TTC549 (cell line): ENCODE measurements around the gene KPNB1.
"Not testable (repeated sequence)": the region's sequence is repeated elsewhere in the genome, so short reads cannot be mapped to it uniquely, and the experiment has no call there.

Experiments
- FAIRE-seq: peaks from 2 replicates; lab custom pipeline; 2012; peaks lifted over from hg19 to GRCh38; lab: Jason Lieb, UNC

KPNB1 gene

DNA sequence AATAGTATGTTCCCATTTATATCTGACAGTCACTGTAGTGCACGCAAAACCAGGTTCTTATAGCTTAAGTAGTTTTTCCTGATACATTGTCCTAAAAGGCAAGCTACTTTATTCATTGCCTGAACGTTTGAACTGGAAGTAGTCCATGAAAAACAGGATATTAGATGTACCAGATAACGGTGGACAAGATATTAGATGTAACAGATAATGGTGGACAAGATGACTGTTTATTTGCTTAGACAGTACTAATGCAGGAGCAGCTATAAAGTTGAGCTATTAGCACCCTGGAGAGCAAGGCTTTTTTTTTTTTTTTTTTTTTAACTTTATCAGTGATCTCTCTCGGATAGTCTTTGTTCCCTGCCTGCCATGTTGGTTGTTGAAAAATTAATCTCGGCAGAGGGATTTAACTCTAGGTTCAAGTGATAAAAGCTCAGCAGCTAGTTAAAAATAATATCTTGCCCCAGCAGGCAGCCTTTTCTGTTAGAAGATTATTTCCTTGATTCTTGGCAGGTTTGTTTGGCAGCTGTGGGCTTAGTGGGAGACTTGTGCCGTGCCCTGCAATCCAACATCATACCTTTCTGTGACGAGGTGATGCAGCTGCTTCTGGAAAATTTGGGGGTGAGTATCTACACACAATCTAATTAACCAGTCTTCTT lies 26.9 kb downstream of the KPNB1 start:
- FAIRE-seq: no peak

DNA sequence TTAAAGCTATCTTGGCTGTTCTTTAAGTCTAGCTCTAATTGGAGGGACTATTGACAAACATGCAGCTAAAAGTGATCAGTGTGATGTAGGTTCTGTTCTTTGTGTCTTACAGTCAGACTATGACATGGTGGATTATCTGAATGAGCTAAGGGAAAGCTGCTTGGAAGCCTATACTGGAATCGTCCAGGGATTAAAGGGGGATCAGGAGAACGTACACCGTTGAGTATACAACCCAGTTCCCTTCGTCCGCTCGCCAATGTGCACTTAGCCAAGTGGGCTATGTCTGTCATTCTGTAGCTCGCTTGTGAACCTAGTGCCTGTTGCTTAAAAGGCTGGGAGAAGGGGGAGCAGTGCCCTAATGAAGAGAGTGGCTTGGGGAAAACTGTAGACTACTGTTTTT lies 28.5 kb downstream of the KPNB1 start:
- no peak for FAIRE-seq

DNA sequence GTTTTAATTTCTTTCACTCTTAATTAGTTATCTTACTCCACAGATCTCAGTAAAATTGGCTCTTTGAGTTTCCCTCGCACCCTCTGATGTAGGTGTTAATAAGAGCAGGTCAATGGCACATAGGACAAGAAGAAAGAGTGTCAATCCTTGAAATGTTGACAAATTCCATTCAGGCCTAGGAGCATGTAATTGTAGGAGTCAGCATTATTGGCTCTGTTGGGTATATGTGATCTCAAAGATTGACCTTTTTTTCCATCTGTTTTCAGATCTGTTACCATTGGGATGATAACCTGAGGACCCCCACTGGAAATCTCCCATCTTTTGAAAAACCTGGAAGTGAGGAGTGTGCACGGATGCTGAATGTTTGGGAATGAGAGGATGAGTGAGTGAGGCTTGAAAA lies 32.4 kb downstream of the KPNB1 start:
- no peak for FAIRE-seq

GRCh38 chr17:47682727-47683126 lies 33.0 kb downstream of the KPNB1 start:
- FAIRE-seq: not testable (repeated sequence)

GRCh38 chr17:47684025-47684424 lies 34.3 kb downstream of the KPNB1 start:
- no peak for FAIRE-seq

DNA sequence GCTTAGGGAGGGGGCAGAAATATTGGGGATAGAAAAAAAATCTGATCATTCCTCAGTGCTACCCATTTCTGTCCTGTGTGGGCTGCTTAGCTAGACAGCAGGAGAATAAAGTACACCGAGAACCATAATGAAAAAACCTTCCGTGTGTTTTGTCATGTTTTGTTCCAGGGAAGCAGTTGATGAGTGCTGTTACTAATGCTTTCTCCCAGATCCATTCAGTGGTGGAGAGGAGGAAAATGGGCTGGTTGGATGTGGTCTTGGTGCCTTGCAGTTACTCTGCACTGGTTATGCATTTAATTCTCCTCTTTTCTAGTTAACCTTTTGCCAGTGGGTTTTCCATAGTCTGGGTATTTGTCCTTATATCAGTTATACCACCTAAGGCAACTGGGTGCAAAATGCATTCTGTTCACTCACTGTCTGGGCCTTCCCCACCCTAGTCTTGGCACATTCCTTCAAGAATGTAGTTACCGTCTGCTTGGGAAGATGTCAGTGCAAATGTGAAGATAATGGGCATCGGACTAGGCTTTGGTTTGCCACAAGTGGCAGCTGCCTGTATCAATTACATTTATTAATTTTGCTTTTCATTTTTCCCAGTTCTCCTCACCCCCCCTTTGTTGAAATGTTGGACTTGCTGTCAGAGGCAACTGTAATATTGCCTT lies 34.9 kb downstream of the KPNB1 start:
- FAIRE-seq: no peak

- no peak for FAIRE-seq
Observed at GRCh38 chr17:47685556-47686275, 36.0 kb downstream of the KPNB1 start.

GRCh38 chr17:47686276-47686635 lies 36.5 kb downstream of the KPNB1 start:
- no peak for FAIRE-seq

DNA sequence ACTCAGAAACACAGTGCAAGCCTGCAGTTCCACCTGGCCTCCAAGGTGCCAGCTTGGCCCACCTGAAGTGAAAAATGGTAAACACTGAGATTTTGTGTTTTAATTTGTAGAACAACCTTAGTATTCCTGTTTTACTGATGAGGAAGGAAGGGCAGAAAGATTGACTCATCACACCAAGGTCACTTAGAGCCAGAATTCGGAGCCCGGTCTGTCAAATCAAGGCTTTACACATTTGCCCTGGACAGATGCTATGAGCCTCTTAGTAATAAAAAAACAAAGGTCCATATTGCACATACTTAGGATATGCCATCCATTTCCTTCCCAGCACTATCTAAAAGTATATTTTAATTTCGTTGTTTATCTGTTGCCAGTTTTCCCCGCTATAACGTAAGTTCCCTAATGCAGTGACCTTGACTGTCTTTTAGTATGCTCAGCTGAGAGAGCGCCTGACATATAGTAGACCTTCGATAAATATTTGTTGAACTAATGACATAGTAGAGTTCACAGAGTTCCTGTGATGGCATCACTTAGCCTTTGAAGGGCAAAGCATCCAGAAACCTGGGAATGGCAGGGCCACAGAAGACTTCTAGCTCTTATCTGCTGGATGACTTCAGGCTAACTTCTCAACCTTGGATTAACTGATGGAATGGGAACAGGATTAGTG lies 37.1 kb downstream of the KPNB1 start:
- no peak for FAIRE-seq

DNA sequence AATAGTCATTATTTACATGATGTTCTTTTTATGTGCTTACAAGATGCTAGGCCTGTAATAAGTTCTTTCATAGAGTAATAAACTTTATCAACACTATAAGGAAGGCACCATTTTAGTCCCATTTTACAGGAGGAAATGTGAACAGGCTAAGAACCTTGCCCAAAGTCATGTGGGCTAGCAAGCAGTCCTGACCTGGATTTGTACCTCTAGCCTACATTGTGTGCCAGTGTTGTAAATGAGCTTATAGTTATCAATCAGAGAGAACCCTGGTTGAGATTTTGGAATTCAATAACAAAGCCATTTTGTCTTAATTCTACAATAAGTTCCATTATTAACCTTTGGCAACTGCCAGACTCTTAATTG lies 37.6 kb downstream of the KPNB1 start:
- FAIRE-seq: no peak

DNA sequence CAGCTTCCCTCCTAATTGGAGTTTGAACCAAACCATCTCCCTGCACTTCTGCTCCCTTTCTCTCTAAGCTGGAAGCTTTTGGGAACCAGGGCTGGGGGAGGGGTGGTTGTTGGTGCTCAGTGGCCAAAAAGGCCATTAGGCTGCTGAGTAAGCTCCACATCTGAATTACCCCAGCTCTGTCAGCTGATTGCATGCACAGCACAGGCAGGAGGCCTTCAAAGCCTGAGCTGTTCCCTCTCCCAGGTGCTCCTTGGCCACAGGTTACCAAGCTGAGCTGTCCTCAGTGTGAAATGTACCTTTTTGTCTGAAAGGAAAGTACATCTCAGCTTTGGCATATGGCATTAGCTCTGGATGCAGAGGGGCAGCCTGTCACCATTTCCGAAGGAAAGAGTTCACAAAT lies 38.0 kb downstream of the KPNB1 start:
- no peak for FAIRE-seq

- FAIRE-seq: no peak
Observed at GRCh38 chr17:47690121-47690520, 40.4 kb downstream of the KPNB1 start.

DNA sequence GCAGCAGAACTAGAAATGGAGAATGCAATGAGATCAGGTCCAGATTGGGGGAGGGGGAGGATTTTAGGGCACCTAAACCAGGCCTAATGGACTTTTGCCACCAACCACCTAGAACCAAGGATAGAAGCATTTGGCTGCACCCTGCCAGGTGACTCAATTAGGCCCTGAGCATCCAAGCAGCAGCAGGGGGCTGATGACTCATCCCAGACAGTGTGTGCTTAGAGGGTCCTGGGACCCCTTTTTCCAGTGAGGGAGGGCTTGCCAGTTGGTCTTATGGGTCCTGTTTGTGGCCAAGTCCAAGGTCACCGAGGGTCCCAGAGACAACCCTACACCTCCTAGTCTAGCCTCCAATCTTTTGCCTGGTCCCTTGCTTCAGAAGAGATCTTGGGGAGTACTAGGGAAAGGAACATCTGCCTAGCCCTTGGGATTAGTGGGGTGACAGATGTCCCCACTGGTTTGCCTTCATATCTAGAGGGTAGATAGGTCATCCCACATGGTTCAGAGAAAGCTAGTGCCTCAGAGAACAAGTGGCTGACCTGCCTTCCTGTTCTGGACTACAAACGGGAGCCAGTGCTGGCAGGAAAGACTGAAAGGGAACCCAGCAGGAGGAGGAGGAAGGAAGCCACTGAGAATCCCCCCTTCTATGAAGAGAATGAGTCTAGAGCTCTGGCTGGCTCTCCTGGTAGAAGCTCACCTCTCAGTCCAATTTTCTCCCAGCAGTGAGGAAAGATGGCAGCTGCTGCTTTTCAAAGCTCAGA lies 42.6 kb downstream of the KPNB1 start:
- FAIRE-seq: no peak

- no peak for FAIRE-seq
Observed at GRCh38 chr17:47692895-47693730, 43.4 kb downstream of the KPNB1 start.

DNA sequence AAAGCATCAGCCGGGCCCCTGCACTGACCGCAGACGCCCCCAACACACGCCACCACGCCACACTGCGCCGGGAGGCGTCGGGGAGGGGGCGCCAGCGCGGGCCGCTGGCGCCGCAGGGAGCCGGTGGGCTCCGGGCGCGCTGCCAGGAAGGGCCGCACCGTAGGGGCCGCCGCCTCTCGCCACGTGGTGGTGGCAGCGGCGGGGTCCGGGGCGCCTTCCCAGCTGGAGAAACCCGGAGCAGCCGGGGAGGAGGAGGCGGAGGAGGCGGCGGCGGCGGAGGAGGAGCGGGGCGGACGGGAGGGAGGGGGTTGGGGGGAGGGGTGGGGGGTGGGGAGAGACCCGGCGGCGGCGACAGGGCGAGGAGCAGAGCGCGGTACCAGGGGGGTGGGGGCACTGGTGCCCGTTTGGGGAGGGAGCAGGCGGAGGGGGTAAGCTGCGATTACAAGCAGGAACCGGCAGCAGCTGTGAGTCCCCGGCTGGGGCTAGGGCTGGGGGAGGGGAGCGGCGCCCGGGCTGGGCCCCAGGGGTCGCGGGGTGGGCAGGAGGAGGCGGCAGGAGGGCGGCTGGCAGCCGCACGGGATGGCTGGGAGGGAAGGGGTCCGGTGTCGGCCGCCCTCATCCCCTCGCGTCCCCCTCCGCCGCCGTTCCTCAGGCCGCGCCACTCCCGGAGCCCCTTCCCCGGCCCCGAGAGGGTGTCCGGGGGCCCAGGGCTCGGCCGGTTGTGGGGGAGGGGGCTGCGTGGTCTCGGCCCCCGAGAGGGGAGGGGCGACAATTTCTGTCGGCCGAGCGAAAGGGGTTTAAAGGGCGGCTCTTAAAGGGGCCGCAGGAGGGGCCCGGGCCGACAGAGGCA lies 44.2 kb downstream of the KPNB1 start, which contains the start of gene TBKBP1:
Gene TBKBP1 (plus strand): TSS at position 431 of the 850 bp plus-strand sequence. CDS start 1,952 bp downstream, outside the sequence.
- no peak for FAIRE-seq

DNA sequence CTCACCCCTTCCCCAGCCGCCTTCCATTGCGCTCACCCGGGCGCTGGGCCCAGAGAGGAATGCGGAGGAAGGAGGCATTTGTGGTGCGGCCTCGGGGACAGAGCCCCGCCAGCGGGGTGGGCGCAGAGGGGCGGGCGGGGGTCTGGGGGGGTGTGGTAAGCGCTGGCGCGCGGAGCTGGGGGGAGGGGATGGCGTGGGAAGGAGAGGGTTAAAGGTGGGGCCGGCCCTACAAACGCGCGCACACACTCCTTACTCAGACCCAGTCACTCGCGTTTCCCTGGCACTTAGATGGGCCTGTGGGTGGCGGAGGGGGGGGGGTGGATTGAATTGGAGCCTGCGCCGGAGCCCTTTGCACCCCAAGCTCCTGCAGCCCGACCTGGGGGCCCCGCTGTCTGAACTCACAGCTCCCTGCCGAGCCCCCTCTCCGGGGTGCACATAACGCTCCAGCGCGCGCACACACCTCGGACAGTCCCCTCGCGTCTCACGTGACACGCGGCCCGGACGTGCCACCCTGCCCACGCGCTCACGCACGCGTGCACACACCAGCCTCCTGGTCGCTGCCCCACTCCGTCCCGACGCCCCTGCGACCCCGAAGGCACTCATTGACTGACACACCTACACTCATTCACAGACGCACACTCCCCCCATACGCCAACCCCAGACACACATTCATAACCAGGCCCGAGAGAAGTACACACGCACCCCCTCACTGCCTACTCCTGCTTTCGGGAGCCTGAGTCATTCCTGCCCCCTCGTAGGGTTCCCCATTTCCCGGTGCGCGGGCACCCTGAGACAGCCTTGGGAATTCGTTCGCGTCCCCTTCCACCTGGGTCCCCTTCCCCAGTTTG lies 45.1 kb downstream of the KPNB1 start:
- no peak for FAIRE-seq

- no peak for FAIRE-seq
Observed at GRCh38 chr17:47695429-47696376, 46.0 kb downstream of the KPNB1 start.
